Peyer's patch (tissue), 4 donors: ENCODE data around the gene GCDH.

Experiments used
- POLR2A ChIP-seq, 2 donors: fragments of 450-650 bp; IDR thresholded peaks; one replicate each; pipeline ENCODE4 v1.5.1; 2017; ENCODE audit warnings: antibody characterized with exemption in 2 of 2, mild to moderate bottlenecking in 2 of 2, moderate library complexity in 2 of 2
- TF ChIP-seq, protein P1 (sequence below), 6 experiments: fragments of 450-650 bp in 4 of 6; fragments of 200-600 bp in 2 of 6; sonication (generic) in 1 of 6; IDR thresholded peaks; one replicate each; pipeline ENCODE4 v1.5.1; 2017 to 2019; ENCODE audit warnings: antibody characterized with exemption in 6 of 6, mild to moderate bottlenecking in 3 of 6, moderate library complexity in 1 of 6

DNA sequence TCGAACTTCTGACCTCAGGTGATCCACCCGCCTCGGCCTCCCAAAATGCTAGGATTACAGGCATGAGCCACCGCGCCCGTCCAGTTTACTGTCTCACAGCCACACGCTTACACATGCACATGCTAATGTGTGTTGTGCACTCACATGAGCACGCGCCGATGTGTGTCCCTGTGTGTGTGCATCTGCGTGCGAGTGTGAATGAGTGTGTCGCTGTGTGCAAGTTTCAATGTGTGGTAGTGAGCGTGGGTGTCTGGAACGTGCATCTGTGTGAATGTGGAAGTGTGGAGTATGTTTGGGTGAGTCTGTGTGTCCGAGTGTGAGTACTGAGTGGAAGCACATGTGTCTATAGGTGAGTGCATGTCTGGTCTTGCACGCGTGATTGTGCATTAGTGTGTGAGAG, 48.4 kb upstream of the GCDH start:
- TF ChIP-seq POLR2A (IDR thresholded peaks at IDR 0.05): no peak
- TF ChIP-seq, protein P1, sequence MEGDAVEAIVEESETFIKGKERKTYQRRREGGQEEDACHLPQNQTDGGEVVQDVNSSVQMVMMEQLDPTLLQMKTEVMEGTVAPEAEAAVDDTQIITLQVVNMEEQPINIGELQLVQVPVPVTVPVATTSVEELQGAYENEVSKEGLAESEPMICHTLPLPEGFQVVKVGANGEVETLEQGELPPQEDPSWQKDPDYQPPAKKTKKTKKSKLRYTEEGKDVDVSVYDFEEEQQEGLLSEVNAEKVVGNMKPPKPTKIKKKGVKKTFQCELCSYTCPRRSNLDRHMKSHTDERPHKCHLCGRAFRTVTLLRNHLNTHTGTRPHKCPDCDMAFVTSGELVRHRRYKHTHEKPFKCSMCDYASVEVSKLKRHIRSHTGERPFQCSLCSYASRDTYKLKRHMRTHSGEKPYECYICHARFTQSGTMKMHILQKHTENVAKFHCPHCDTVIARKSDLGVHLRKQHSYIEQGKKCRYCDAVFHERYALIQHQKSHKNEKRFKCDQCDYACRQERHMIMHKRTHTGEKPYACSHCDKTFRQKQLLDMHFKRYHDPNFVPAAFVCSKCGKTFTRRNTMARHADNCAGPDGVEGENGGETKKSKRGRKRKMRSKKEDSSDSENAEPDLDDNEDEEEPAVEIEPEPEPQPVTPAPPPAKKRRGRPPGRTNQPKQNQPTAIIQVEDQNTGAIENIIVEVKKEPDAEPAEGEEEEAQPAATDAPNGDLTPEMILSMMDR (IDR thresholded peaks at IDR 0.05): no peak
